ENCODE data around the gene CNTNAP1. TPM values are rescaled to one million over a fixed set of nuclear protein-coding genes. Genes with fewer than 3 reads are reported as not detected.

Gene CNTNAP1
- total RNA-seq, 1 donor from 2014 or later = 15.1 TPM

GRCh38 chr17:42691021-42691545 lies 8.8 kb downstream of the CNTNAP1 start:
- no peak overlapping the region for H3K27ac ChIP-seq
- H3K4me3 Mint-ChIP-seq = no peak overlapping the region
- H3K4me3 ChIP-seq = no peak overlapping the region

GRCh38 chr17:42692489-42692888 lies 10.2 kb downstream of the CNTNAP1 start:
- Mint-ChIP-seq H3K27me3 (ENCODE audit: insufficient read depth, low read depth) (peaks cover 3% of the 10 kb centered on the region), H3K36me3 (peaks cover 25% of the 10 kb centered on the region), H3K4me1 (peaks cover 4% of the 10 kb centered on the region), H3K4me3 (no peak overlapping the region), H3K9me3 (no peaks in the 10 kb centered on the region), H3K27ac (no peak overlapping the region)
- no peaks in the 10 kb centered on the region for H3K9me3 ChIP-seq (ENCODE audit: low read depth)
- no peak overlapping the region for H2AFZ ChIP-seq (replicated peaks)
- H3K27ac ChIP-seq = no peak overlapping the region
- H3F3A ChIP-seq (ENCODE audit: low read depth) = no peaks in the 10 kb centered on the region
- no peaks in the 10 kb centered on the region for H3K36me3 ChIP-seq
- H3K4me2 ChIP-seq = no peak overlapping the region
- TF ChIP-seq CTCF (IDR thresholded peaks at IDR 0.05) (no peak), EZH2phosphoT487 (IDR thresholded peaks at IDR 0.05) (no peak), EZH2 (IDR thresholded peaks at IDR 0.05) (no peak)
- no peaks in the 10 kb centered on the region for H3K79me2 ChIP-seq (ENCODE audit: low read depth)
- no peaks in the 10 kb centered on the region for H4K20me1 ChIP-seq (ENCODE audit: low read depth)
- no peak overlapping the region for H3K9ac ChIP-seq
- H3K4me3 ChIP-seq = no peak overlapping the region
- H3K4me1 ChIP-seq = no peaks in the 10 kb centered on the region
- DNase-seq (ENCODE audit: low spot score) = no peak
- no peaks in the 10 kb centered on the region for H3K27me3 ChIP-seq

More at GRCh38 chr17:42691021-42691545, 8.8 kb downstream of the CNTNAP1 start:
- H3K79me2 ChIP-seq (ENCODE audit: low read depth) = no peaks in the 10 kb centered on the region
- TF ChIP-seq EZH2phosphoT487 (IDR thresholded peaks at IDR 0.05) (no peak), EZH2 (IDR thresholded peaks at IDR 0.05) (no peak), CTCF (IDR thresholded peaks at IDR 0.05) (no peak)
- no peak for DNase-seq (ENCODE audit: low spot score)
- H4K20me1 ChIP-seq (ENCODE audit: low read depth) = no peaks in the 10 kb centered on the region
- H2AFZ ChIP-seq (replicated peaks) = no peak overlapping the region
- peaks cover 25% of the 10 kb centered on the region for H3K36me3 Mint-ChIP-seq
- H3K9ac ChIP-seq = no peak overlapping the region
- no peaks in the 10 kb centered on the region for H3K9me3 Mint-ChIP-seq
- H3K4me1 Mint-ChIP-seq = peaks cover 4% of the 10 kb centered on the region
- H3K4me1 ChIP-seq = no peaks in the 10 kb centered on the region
- H3K9me3 ChIP-seq (ENCODE audit: low read depth) = no peaks in the 10 kb centered on the region
- peaks cover 3% of the 10 kb centered on the region for H3K27me3 Mint-ChIP-seq (ENCODE audit: insufficient read depth, low read depth)
- H3K27me3 ChIP-seq = no peaks in the 10 kb centered on the region
- H3K4me2 ChIP-seq = no peak overlapping the region
- H3K36me3 ChIP-seq = no peaks in the 10 kb centered on the region
- no peaks in the 10 kb centered on the region for H3F3A ChIP-seq (ENCODE audit: low read depth)
- no peak overlapping the region for H3K27ac Mint-ChIP-seq

- no peaks in the 10 kb centered on the region for H3K79me2 ChIP-seq (ENCODE audit: low read depth)
- no peaks in the 10 kb centered on the region for H3K27me3 ChIP-seq
- no peak overlapping the region for H2AFZ ChIP-seq (replicated peaks)
- H3K4me1 ChIP-seq = peaks cover 14% of the 10 kb centered on the region
- H3K27ac ChIP-seq = no peak overlapping the region
- TF ChIP-seq EZH2phosphoT487 (IDR thresholded peaks at IDR 0.05) (no peak), EZH2 (IDR thresholded peaks at IDR 0.05) (no peak), CTCF (IDR thresholded peaks at IDR 0.05) (no peak)
- peaks cover 12% of the 10 kb centered on the region for H3K4me1 Mint-ChIP-seq
- no peaks in the 10 kb centered on the region for H3K9me3 Mint-ChIP-seq
- peaks cover 4% of the 10 kb centered on the region for H3K36me3 ChIP-seq
- H4K20me1 ChIP-seq (ENCODE audit: low read depth) = no peaks in the 10 kb centered on the region
- H3K4me2 ChIP-seq = no peak overlapping the region
- no peak overlapping the region for H3K4me3 ChIP-seq
- H3K4me3 Mint-ChIP-seq = no peak overlapping the region
- H3K9me3 ChIP-seq (ENCODE audit: low read depth) = no peaks in the 10 kb centered on the region
- H3F3A ChIP-seq (ENCODE audit: low read depth) = peaks cover 17% of the 10 kb centered on the region
- no peak overlapping the region for H3K27ac Mint-ChIP-seq
- no peak for DNase-seq (ENCODE audit: low spot score)
- peaks cover 19% of the 10 kb centered on the region for H3K36me3 Mint-ChIP-seq
- H3K27me3 Mint-ChIP-seq (ENCODE audit: insufficient read depth, low read depth) = peaks cover 3% of the 10 kb centered on the region
- no peak overlapping the region for H3K9ac ChIP-seq
Measured at GRCh38 chr17:42694524-42694923, 12.2 kb downstream of the CNTNAP1 start.
